Activated T-helper 17 cell treated with anti-CD3 and anti-CD28 coated beads, Interleukin-2, amount 50 U/mL, for 72 hours (primary cell): ENCODE results near the gene TFF2. TPM values are rescaled to one million over a fixed set of nuclear protein-coding genes. Genes with fewer than 3 reads are reported as not detected.

ENCODE experiments used
- ATAC-seq: fragments of 150-1000 bp; cut with Tn5 transposase; replicated peaks from 2 replicates; pipeline ENCODE4 v1.10.0; 2021; ENCODE audit warnings: mild to moderate bottlenecking, moderate library complexity
- H3K27ac Mint-ChIP-seq: one replicate; pipeline ENCODE4 v1.8.0; 2022; ENCODE audit warnings: mixed read lengths
- H3K27me3 Mint-ChIP-seq: one replicate; pipeline ENCODE4 v1.8.0; 2022; ENCODE audit warnings: mixed read lengths
- H3K36me3 Mint-ChIP-seq: one replicate; pipeline ENCODE4 v1.8.0; 2022; ENCODE audit warnings: low read depth, mild to moderate bottlenecking, mixed read lengths
- H3K4me1 Mint-ChIP-seq: one replicate; pipeline ENCODE4 v1.8.0; 2022; ENCODE audit warnings: mixed read lengths
- H3K4me3 Mint-ChIP-seq: one replicate; pipeline ENCODE4 v1.8.0; 2022; ENCODE audit warnings: mild to moderate bottlenecking, mixed read lengths
- H3K9me3 Mint-ChIP-seq: one replicate; pipeline ENCODE4 v1.8.0; 2022; ENCODE audit warnings: mixed read lengths
- total RNA-seq, 2 donors: library from RNA; stranded (reverse); gene quantifications; one replicate each; pipeline ENCODE4 v1.2.3, GENCODE V29; 2022

The TFF2 gene
- total RNA-seq, 2 donors from 2014 or later, result not detected

GRCh38 chr21:42317826-42318746 lies 32.7 kb downstream of the TFF2 start:
- H3K27me3 Mint-ChIP-seq, result peaks cover 4% of the 10 kb centered on the region
- ATAC-seq, result no peak
- H3K4me1 Mint-ChIP-seq, result no peaks in the 10 kb centered on the region

GRCh38 chr21:42317341-42317741 lies 33.5 kb downstream of the TFF2 start:
- Mint-ChIP-seq H3K27me3 (no peaks in the 10 kb centered on the region), H3K36me3 (no peaks in the 10 kb centered on the region), H3K4me1 (no peaks in the 10 kb centered on the region), H3K9me3 (no peaks in the 10 kb centered on the region), H3K27ac (no peak overlapping the region), H3K4me3 (no peak overlapping the region)
- no peak for ATAC-seq

More at GRCh38 chr21:42317826-42318746, 32.7 kb downstream of the TFF2 start:
- Mint-ChIP-seq H3K36me3 (no peaks in the 10 kb centered on the region), H3K9me3 (no peaks in the 10 kb centered on the region), H3K27ac (no peak overlapping the region), H3K4me3 (no peak overlapping the region)

GRCh38 chr21:42316891-42317290 lies 33.9 kb downstream of the TFF2 start:
- Mint-ChIP-seq H3K27me3 (no peaks in the 10 kb centered on the region), H3K4me1 (no peaks in the 10 kb centered on the region), H3K9me3 (no peaks in the 10 kb centered on the region), H3K4me3 (no peak overlapping the region), H3K27ac (no peak overlapping the region), H3K36me3 (no peaks in the 10 kb centered on the region)
- no peak for ATAC-seq

GRCh38 chr21:42315296-42315891 lies 35.4 kb downstream of the TFF2 start, which contains the start of gene TFF3:
TFF3 (minus strand) TSS chr21:42315409; CDS start chr21:42315374, 35 bp downstream.
- Mint-ChIP-seq H3K27ac (no peak within 1 kb of the TSS), H3K9me3 (no peaks in the 10 kb centered on the region), H3K27me3 (no peaks in the 10 kb centered on the region), H3K4me1 (no peaks in the 10 kb centered on the region), H3K36me3 (no peaks in the 10 kb centered on the region), H3K4me3 (no peak within 1 kb of the TSS)
- no peak for ATAC-seq

- Mint-ChIP-seq H3K36me3 (no peaks in the 10 kb centered on the region), H3K9me3 (no peaks in the 10 kb centered on the region), H3K27ac (no peak overlapping the region), H3K4me3 (no peak overlapping the region), H3K27me3 (no peaks in the 10 kb centered on the region), H3K4me1 (no peaks in the 10 kb centered on the region)
- no peak for ATAC-seq
These were observed 36.0 kb downstream of the TFF2 start for GRCh38 chr21:42314616-42315295.

GRCh38 chr21:42313501-42313969 lies 37.3 kb downstream of the TFF2 start:
- Mint-ChIP-seq H3K4me1 (no peaks in the 10 kb centered on the region), H3K9me3 (no peaks in the 10 kb centered on the region), H3K36me3 (no peaks in the 10 kb centered on the region), H3K27ac (no peak overlapping the region), H3K27me3 (no peaks in the 10 kb centered on the region), H3K4me3 (no peak overlapping the region)
- ATAC-seq, result no peak

GRCh38 chr21:42312626-42313104 lies 38.1 kb downstream of the TFF2 start:
- no peaks in the 10 kb centered on the region for H3K36me3 Mint-ChIP-seq
- no peak overlapping the region for H3K27ac Mint-ChIP-seq
- no peaks in the 10 kb centered on the region for H3K4me1 Mint-ChIP-seq
- no peak for ATAC-seq
- H3K9me3 Mint-ChIP-seq, result no peaks in the 10 kb centered on the region
- no peaks in the 10 kb centered on the region for H3K27me3 Mint-ChIP-seq
- no peak overlapping the region for H3K4me3 Mint-ChIP-seq

- Mint-ChIP-seq H3K27ac (no peak overlapping the region), H3K9me3 (no peaks in the 10 kb centered on the region), H3K4me1 (no peaks in the 10 kb centered on the region), H3K27me3 (peaks cover 5% of the 10 kb centered on the region), H3K4me3 (no peak overlapping the region), H3K36me3 (no peaks in the 10 kb centered on the region)
- no peak for ATAC-seq
These were observed 38.8 kb downstream of the TFF2 start for GRCh38 chr21:42311816-42312625.

GRCh38 chr21:42311160-42311559 lies 39.6 kb downstream of the TFF2 start:
- no peak for ATAC-seq
- Mint-ChIP-seq H3K9me3 (no peaks in the 10 kb centered on the region), H3K4me1 (no peaks in the 10 kb centered on the region), H3K27me3 (peaks cover 9% of the 10 kb centered on the region), H3K4me3 (no peak overlapping the region), H3K27ac (no peak overlapping the region), H3K36me3 (no peaks in the 10 kb centered on the region)

- Mint-ChIP-seq H3K36me3 (no peaks in the 10 kb centered on the region), H3K27me3 (peaks cover 9% of the 10 kb centered on the region), H3K9me3 (no peaks in the 10 kb centered on the region), H3K27ac (peak overlapping the region; percentile 65), H3K4me3 (no peak overlapping the region), H3K4me1 (no peaks in the 10 kb centered on the region)
- ATAC-seq, result no peak
These were observed 40.3 kb downstream of the TFF2 start for GRCh38 chr21:42310411-42311001.

GRCh38 chr21:42309753-42310213 lies 41.0 kb downstream of the TFF2 start:
- H3K27ac Mint-ChIP-seq, result no peak overlapping the region
- H3K4me3 Mint-ChIP-seq, result no peak overlapping the region
- no peaks in the 10 kb centered on the region for H3K9me3 Mint-ChIP-seq
- H3K36me3 Mint-ChIP-seq, result no peaks in the 10 kb centered on the region
- peaks cover 9% of the 10 kb centered on the region for H3K27me3 Mint-ChIP-seq
- ATAC-seq, result peak; percentile 62
- H3K4me1 Mint-ChIP-seq, result no peaks in the 10 kb centered on the region

- Mint-ChIP-seq H3K27ac (no peak overlapping the region), H3K27me3 (peaks cover 9% of the 10 kb centered on the region), H3K9me3 (no peaks in the 10 kb centered on the region), H3K36me3 (no peaks in the 10 kb centered on the region), H3K4me1 (no peaks in the 10 kb centered on the region), H3K4me3 (no peak overlapping the region)
- no peak for ATAC-seq
These were observed 41.7 kb downstream of the TFF2 start for GRCh38 chr21:42308914-42309752.
